Osteoblast (primary cell): ENCODE data around the gene EHD2. TPM values are rescaled to one million over a fixed set of nuclear protein-coding genes. Genes with fewer than 3 reads are reported as not detected.
"Not testable (repeated sequence)": the region's sequence is repeated elsewhere in the genome, so short reads cannot be mapped to it uniquely, and the experiment has no call there.

Experiments
- DNase-seq: peaks from one replicate; pipeline ENCODE4 v3.0.0; 2011; ENCODE audit warnings: low spot score, mixed read lengths; ENCODE audit not compliant: insufficient read length; ENCODE audit errors: missing footprints
- H2AFZ ChIP-seq: 2 replicates; pipeline ENCODE4 v1.6.0; 2011; ENCODE audit warnings: mild to moderate bottlenecking, low read length
- H3K27ac ChIP-seq: 2 replicates; pipeline ENCODE4 v1.5.1; 2011; ENCODE audit warnings: mild to moderate bottlenecking, low read depth, low read length, moderate library complexity
- H3K27me3 ChIP-seq: 2 replicates; pipeline ENCODE4 v1.6.0; 2012; ENCODE audit warnings: mild to moderate bottlenecking, control low read depth, inconsistent platforms, low read length, moderate library complexity; ENCODE audit not compliant: insufficient read depth
- H3K36me3 ChIP-seq: 2 replicates; pipeline ENCODE4 v1.5.1; 2011; ENCODE audit warnings: mild to moderate bottlenecking, low read length, control low read depth, moderate library complexity; ENCODE audit not compliant: insufficient read depth
- H3K4me1 ChIP-seq: 2 replicates; pipeline ENCODE4 v1.5.1; 2011; ENCODE audit warnings: mild to moderate bottlenecking, low read length, control low read depth, moderate library complexity; ENCODE audit not compliant: insufficient read depth
- H3K4me2 ChIP-seq: 2 replicates; pipeline ENCODE4 v1.6.0; 2011; ENCODE audit warnings: mild to moderate bottlenecking, low read length; ENCODE audit not compliant: insufficient read depth
- H3K4me3 ChIP-seq: fragments of 200-600 bp; sonication (generic); 3 replicates; pipeline ENCODE4 v1.5.1; 2012; ENCODE audit warnings: mild to moderate bottlenecking, low read length, inconsistent platforms; ENCODE audit not compliant: insufficient read depth
- H3K79me2 ChIP-seq: 2 replicates; pipeline ENCODE4 v1.6.0; 2012; ENCODE audit warnings: mild to moderate bottlenecking, low read length, control low read depth, inconsistent platforms; ENCODE audit not compliant: insufficient read depth
- H3K9me3 ChIP-seq: 2 replicates; pipeline ENCODE4 v1.5.1; 2011; ENCODE audit warnings: low read depth, low read length, control low read depth
- H4K20me1 ChIP-seq: 2 replicates; pipeline ENCODE4 v1.6.0; 2012; ENCODE audit warnings: mild to moderate bottlenecking, low read length, control low read depth; ENCODE audit not compliant: insufficient read depth
- total RNA-seq: library from RNA; depleted of rRNA; stranded (reverse); fragments of >200 nt; gene quantifications from 2 replicates; pipeline ENCODE4 v1.2.3, GENCODE V29; 2012
- TF ChIP-seq, protein P1 (sequence below): IDR thresholded peaks from 2 replicates; pipeline ENCODE4 v1.5.1; 2011; ENCODE audit warnings: mild to moderate bottlenecking, low read depth, low read length, moderate library complexity; ENCODE audit errors: extremely low read depth

The EHD2 gene
- total RNA-seq, 1 donor, result 144 TPM

- peak; percentile 37 for DNase-seq
- Histone ChIP-seq H3K27me3 (no peaks in the 10 kb centered on the region), H3K4me1 (no peaks in the 10 kb centered on the region), H4K20me1 (no peaks in the 10 kb centered on the region), H3K79me2 (no peaks in the 10 kb centered on the region), H3K4me3 (no peak overlapping the region), H3K27ac (no peak overlapping the region), H3K9me3 (no peaks in the 10 kb centered on the region), H2AFZ (no peak overlapping the region), H3K4me2 (no peak overlapping the region), H3K36me3 (peaks cover 15% of the 10 kb centered on the region)
- TF ChIP-seq, protein P1, sequence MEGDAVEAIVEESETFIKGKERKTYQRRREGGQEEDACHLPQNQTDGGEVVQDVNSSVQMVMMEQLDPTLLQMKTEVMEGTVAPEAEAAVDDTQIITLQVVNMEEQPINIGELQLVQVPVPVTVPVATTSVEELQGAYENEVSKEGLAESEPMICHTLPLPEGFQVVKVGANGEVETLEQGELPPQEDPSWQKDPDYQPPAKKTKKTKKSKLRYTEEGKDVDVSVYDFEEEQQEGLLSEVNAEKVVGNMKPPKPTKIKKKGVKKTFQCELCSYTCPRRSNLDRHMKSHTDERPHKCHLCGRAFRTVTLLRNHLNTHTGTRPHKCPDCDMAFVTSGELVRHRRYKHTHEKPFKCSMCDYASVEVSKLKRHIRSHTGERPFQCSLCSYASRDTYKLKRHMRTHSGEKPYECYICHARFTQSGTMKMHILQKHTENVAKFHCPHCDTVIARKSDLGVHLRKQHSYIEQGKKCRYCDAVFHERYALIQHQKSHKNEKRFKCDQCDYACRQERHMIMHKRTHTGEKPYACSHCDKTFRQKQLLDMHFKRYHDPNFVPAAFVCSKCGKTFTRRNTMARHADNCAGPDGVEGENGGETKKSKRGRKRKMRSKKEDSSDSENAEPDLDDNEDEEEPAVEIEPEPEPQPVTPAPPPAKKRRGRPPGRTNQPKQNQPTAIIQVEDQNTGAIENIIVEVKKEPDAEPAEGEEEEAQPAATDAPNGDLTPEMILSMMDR, result no peak
These were observed 8.6 kb upstream of the EHD2 start for GRCh38 chr19:47704656-47705055.

GRCh38 chr19:47707135-47707925 lies 5.9 kb upstream of the EHD2 start:
- no peaks in the 10 kb centered on the region for H3K79me2 ChIP-seq
- no peak overlapping the region for H3K4me3 ChIP-seq
- no peak overlapping the region for H3K27ac ChIP-seq
- no peaks in the 10 kb centered on the region for H3K4me1 ChIP-seq
- TF ChIP-seq, protein P1, result peak; percentile 81
- H2AFZ ChIP-seq, result no peak overlapping the region
- no peaks in the 10 kb centered on the region for H4K20me1 ChIP-seq
- peaks cover 6% of the 10 kb centered on the region for H3K36me3 ChIP-seq
- no peaks in the 10 kb centered on the region for H3K27me3 ChIP-seq
- H3K4me2 ChIP-seq, result no peak overlapping the region
- peak; percentile 96 for DNase-seq
- no peaks in the 10 kb centered on the region for H3K9me3 ChIP-seq

GRCh38 chr19:47711652-47712242 lies 1.5 kb upstream of the EHD2 start:
- Histone ChIP-seq H3K4me3 (no peak overlapping the region), H3K4me2 (no peak overlapping the region), H3K27me3 (no peaks in the 10 kb centered on the region), H3K27ac (no peak overlapping the region), H3K36me3 (peaks cover 12% of the 10 kb centered on the region), H2AFZ (no peak overlapping the region), H4K20me1 (peaks cover 15% of the 10 kb centered on the region), H3K9me3 (no peaks in the 10 kb centered on the region), H3K4me1 (peaks cover 9% of the 10 kb centered on the region), H3K79me2 (peaks cover 38% of the 10 kb centered on the region)
- DNase-seq, result no peak
- TF ChIP-seq, protein P1, result no peak

DNA sequence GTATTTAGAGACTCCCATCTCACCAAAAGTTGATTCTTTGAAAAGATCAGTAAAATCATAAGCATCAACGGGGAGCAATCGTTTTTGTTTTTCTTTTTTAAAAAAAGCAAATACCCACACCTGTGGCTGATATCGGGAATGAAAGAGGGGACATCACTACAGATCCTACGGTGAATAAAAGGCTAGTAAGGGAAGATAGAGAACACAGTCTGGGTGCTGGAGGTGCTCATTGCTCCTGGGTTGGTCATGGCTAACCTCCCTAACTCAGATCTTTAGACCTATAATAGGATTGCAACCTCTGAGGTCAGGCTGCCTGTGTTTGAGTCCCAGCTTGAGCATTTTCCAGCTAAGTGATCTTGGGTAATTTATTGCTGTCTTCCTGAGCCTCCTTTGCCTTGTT lies 1.1 kb downstream of the EHD2 start:
- peak overlapping the region; percentile 81 for H3K4me2 ChIP-seq

GRCh38 chr19:47714855-47715254 lies 1.6 kb downstream of the EHD2 start:
- not testable (repeated sequence) for DNase-seq, H3K9me3 ChIP-seq, H3K27me3 ChIP-seq, H2AFZ ChIP-seq, H3K27ac ChIP-seq
- H3K4me3 ChIP-seq, result peak overlapping the region; percentile 97
- peak overlapping the region; percentile 81 for H3K4me2 ChIP-seq
- peaks cover 23% of the 10 kb centered on the region for H3K4me1 ChIP-seq
- peaks cover 22% of the 10 kb centered on the region for H3K36me3 ChIP-seq
- H3K79me2 ChIP-seq, result peaks cover 53% of the 10 kb centered on the region
- peaks cover 19% of the 10 kb centered on the region for H4K20me1 ChIP-seq

More for the DNA sequence above, 1.1 kb downstream of the EHD2 start:
- peak; percentile 58 for DNase-seq
- TF ChIP-seq, protein P1, result no peak
- Histone ChIP-seq H3K27me3 (no peaks in the 10 kb centered on the region), H4K20me1 (peaks cover 19% of the 10 kb centered on the region), H3K27ac (peak overlapping the region; percentile 78), H3K4me1 (peaks cover 18% of the 10 kb centered on the region), H2AFZ (no peak overlapping the region), H3K79me2 (peaks cover 51% of the 10 kb centered on the region), H3K4me3 (peak overlapping the region; percentile 97), H3K36me3 (peaks cover 22% of the 10 kb centered on the region), H3K9me3 (no peaks in the 10 kb centered on the region)
